ENCODE data around the gene CAD. TPM values are rescaled to one million over a fixed set of nuclear protein-coding genes. Genes with fewer than 3 reads are reported as not detected.

The CAD gene
- total RNA-seq, 2 donors from 2014 or later: 120 to 127 TPM

DNA sequence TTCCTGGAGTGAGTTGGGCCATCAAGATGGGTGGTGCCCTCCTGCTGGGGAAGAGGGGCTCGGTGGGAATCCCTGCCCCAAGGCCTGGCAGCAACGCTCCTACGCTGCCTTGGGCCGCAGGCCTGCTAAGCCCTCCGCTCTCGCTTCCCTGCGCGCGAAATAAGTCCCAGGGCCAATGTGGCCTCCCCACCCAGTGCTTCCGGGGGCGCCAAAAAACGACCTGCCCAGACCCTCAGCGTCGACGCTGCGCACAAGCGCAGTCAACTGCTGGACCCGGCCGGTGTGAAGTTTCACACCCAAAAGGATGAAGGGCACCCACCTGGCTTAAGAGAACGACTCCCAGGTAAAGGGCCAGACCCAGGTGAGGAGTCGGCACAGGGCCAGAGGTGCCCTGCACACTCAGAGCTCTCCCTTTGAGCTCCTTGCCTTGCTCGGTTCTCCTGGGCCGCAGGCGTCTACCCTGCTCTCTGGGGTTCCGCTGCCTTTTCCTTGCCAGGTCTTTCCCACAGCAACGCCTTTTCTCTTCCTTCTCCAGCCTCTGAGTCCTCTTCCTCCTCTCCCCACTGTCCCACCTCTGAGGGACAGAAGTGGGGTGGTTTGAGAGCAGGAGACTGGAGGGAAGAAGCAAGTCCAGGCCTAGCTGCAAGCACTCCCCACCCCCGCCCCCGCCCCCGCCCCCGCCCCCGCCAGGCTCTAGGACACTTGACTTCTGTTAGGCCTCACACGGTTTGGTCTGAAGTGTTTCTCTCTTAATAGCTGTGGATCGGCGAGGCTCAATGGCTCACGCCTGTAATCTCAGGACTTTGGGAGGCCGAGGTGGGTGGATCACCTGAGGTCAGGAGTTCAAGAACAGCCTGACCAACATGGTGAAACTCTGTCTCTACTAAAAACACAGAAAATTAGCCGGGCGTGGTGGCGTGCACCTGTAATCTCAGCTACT is 58.3 kb downstream of the CAD start, which contains the start of gene DNAJC5G:
TSS of gene DNAJC5G (plus strand) at position 223 of the 940 bp plus-strand sequence. CDS start 1,296 bp downstream, outside the sequence.
- H3K9me3 Mint-ChIP-seq: no peaks in the 10 kb centered on the region
- H3K4me1 Mint-ChIP-seq: peaks cover 25% of the 10 kb centered on the region
- H3K27ac Mint-ChIP-seq: no peak within 1 kb of the TSS
- peaks cover 12% of the 10 kb centered on the region for H3K4me1 ChIP-seq (ENCODE audit: control insufficient read depth, insufficient read depth, low read length)
- H3K9ac ChIP-seq (ENCODE audit: extremely low read depth, low read length, poor library complexity, severe bottlenecking): no peak within 1 kb of the TSS
- WGBS, 2 experiments (ENCODE audit: insufficient coverage in 1 of 2, insufficient read length in 1 of 2): 90 to 94% methylated on average over 23 to 38 of the region's 39 CpGs
- no peak within 1 kb of the TSS for H3K4me3 Mint-ChIP-seq
- H3K36me3 Mint-ChIP-seq (ENCODE audit: low read depth): no peaks in the 10 kb centered on the region
- H3K4me3 ChIP-seq (ENCODE audit: low read length): no peak within 1 kb of the TSS
- DNase-seq: no peak
- H3K27me3 ChIP-seq (ENCODE audit: control insufficient read depth, insufficient read depth, low read length, poor library complexity, severe bottlenecking): no peaks in the 10 kb centered on the region
- H3K27me3 Mint-ChIP-seq (ENCODE audit: insufficient read depth): peaks cover 19% of the 10 kb centered on the region
- H3K9me3 ChIP-seq (ENCODE audit: control insufficient read depth, low read length): no peaks in the 10 kb centered on the region
- no peak within 1 kb of the TSS for H3K27ac ChIP-seq (ENCODE audit: low read depth, low read length)
- TF ChIP-seq, protein P1, sequence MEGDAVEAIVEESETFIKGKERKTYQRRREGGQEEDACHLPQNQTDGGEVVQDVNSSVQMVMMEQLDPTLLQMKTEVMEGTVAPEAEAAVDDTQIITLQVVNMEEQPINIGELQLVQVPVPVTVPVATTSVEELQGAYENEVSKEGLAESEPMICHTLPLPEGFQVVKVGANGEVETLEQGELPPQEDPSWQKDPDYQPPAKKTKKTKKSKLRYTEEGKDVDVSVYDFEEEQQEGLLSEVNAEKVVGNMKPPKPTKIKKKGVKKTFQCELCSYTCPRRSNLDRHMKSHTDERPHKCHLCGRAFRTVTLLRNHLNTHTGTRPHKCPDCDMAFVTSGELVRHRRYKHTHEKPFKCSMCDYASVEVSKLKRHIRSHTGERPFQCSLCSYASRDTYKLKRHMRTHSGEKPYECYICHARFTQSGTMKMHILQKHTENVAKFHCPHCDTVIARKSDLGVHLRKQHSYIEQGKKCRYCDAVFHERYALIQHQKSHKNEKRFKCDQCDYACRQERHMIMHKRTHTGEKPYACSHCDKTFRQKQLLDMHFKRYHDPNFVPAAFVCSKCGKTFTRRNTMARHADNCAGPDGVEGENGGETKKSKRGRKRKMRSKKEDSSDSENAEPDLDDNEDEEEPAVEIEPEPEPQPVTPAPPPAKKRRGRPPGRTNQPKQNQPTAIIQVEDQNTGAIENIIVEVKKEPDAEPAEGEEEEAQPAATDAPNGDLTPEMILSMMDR (conservative IDR thresholded peaks at IDR 0.05): no peak
- no peaks in the 10 kb centered on the region for H3K36me3 ChIP-seq (ENCODE audit: control insufficient read depth, insufficient read depth, low read length)

DNA sequence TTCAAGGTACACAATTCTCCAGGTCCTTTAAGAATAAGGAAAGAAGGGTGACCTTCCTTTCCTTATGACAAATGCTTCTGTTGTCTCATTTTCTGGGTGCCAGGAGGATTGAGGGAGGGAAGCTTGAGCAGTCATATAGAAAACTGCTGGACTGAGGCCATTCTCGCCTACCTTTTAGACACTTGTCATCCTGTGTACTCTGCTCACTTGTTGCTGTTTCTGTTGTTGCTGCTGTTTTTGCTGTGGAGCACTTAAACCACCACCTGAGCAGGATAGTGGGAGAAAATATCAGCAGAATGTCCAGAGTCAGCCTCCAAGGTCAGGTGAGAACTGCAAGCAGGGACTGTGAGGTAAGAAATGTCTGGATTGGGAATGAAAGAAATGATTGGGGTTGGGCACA is 60.8 kb downstream of the CAD start:
- H3K4me1 ChIP-seq (ENCODE audit: control insufficient read depth, insufficient read depth, low read length): peaks cover 15% of the 10 kb centered on the region
- no peaks in the 10 kb centered on the region for H3K27me3 ChIP-seq (ENCODE audit: control insufficient read depth, insufficient read depth, low read length, poor library complexity, severe bottlenecking)
- Mint-ChIP-seq H3K4me3 (no peak overlapping the region), H3K4me1 (peaks cover 25% of the 10 kb centered on the region), H3K27me3 (ENCODE audit: insufficient read depth) (peaks cover 24% of the 10 kb centered on the region), H3K27ac (no peak overlapping the region), H3K9me3 (no peaks in the 10 kb centered on the region), H3K36me3 (ENCODE audit: low read depth) (no peaks in the 10 kb centered on the region)
- no peak for DNase-seq
- H3K9ac ChIP-seq (ENCODE audit: extremely low read depth, low read length, poor library complexity, severe bottlenecking): no peak overlapping the region
- no peaks in the 10 kb centered on the region for H3K9me3 ChIP-seq (ENCODE audit: control insufficient read depth, low read length)
- no peak overlapping the region for H3K4me3 ChIP-seq (ENCODE audit: low read length)
- TF ChIP-seq, protein P1 (conservative IDR thresholded peaks at IDR 0.05): no peak
- H3K27ac ChIP-seq (ENCODE audit: low read depth, low read length): no peak overlapping the region
- 97% methylated on average over 1 of the region's 1 CpG; no CpG with 5 or more reads in 1 of the 2 experiments for WGBS, 2 experiments (ENCODE audit: insufficient coverage in 1 of 2, insufficient read length in 1 of 2)
- H3K36me3 ChIP-seq (ENCODE audit: control insufficient read depth, insufficient read depth, low read length): no peaks in the 10 kb centered on the region

DNA sequence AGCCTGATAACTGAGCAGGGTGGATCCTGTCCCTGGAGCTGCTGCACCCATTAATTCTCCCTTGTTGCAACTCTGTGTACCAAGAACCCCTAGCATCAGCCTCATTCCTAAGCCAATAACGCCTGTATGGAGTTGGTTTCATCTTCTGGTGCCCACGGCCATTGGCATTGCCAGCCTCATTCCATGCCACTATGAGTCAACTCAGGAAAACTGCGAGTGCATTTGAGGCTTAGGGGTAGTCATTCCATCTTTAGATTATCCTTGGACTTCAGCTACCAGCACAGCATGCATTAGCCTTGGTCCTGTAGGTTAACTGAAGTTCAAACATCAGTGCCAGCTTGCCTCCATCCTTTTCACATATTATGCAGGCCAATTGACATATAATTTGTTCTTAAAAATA is 63.7 kb downstream of the CAD start:
- no peak for DNase-seq
- no peaks in the 10 kb centered on the region for H3K36me3 ChIP-seq (ENCODE audit: control insufficient read depth, insufficient read depth, low read length)
- TF ChIP-seq, protein P1 (conservative IDR thresholded peaks at IDR 0.05): no peak
- no peaks in the 10 kb centered on the region for H3K9me3 ChIP-seq (ENCODE audit: control insufficient read depth, low read length)
- Mint-ChIP-seq H3K4me3 (no peak overlapping the region), H3K27ac (no peak overlapping the region), H3K36me3 (ENCODE audit: low read depth) (no peaks in the 10 kb centered on the region), H3K27me3 (ENCODE audit: insufficient read depth) (peaks cover 21% of the 10 kb centered on the region), H3K9me3 (no peaks in the 10 kb centered on the region), H3K4me1 (peaks cover 26% of the 10 kb centered on the region)
- WGBS, 2 experiments (ENCODE audit: insufficient coverage in 1 of 2, insufficient read length in 1 of 2): 83 to 88% methylated on average over 3 of the region's 3 CpGs
- no peak overlapping the region for H3K27ac ChIP-seq (ENCODE audit: low read depth, low read length)
- H3K4me3 ChIP-seq (ENCODE audit: low read length): no peak overlapping the region
- H3K4me1 ChIP-seq (ENCODE audit: control insufficient read depth, insufficient read depth, low read length): peaks cover 19% of the 10 kb centered on the region
- no peaks in the 10 kb centered on the region for H3K27me3 ChIP-seq (ENCODE audit: control insufficient read depth, insufficient read depth, low read length, poor library complexity, severe bottlenecking)
- H3K9ac ChIP-seq (ENCODE audit: extremely low read depth, low read length, poor library complexity, severe bottlenecking): no peak overlapping the region

Data from endodermal cell (in vitro differentiated cells).